GM21515 (cell line): ENCODE measurements around the gene ADAMTS9.

Source experiments
- ATAC-seq: cut with Tn5 transposase; IDR thresholded peaks from one replicate; pipeline ENCODE4 v1.9.1; 2021; ENCODE audit not compliant: unreplicated experiment

ADAMTS9 gene

DNA sequence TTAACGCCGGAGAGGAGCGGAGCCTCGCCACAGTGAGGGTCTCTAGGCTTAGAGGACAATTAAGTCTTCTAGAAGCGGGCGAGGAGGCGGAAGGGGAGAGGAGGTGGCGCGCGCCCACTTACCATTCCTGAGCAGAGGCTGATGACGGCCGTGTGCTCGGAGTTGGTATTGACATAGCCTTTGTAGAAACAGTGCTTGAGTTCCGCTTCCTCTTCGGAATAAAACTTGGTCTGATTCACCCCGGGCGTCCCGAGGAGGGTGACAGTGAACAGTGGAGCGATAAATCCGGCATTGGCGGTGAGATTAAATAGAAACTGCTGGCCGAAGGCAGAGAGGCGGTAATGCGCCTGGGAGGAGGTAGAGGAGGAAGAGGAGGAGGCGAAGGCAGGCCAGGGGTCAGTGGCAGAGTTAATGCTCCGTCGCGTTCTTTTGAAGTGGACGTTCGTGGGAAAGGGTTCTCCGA is 1.3 kb downstream of the ADAMTS9 start:
- ATAC-seq = no peak

DNA sequence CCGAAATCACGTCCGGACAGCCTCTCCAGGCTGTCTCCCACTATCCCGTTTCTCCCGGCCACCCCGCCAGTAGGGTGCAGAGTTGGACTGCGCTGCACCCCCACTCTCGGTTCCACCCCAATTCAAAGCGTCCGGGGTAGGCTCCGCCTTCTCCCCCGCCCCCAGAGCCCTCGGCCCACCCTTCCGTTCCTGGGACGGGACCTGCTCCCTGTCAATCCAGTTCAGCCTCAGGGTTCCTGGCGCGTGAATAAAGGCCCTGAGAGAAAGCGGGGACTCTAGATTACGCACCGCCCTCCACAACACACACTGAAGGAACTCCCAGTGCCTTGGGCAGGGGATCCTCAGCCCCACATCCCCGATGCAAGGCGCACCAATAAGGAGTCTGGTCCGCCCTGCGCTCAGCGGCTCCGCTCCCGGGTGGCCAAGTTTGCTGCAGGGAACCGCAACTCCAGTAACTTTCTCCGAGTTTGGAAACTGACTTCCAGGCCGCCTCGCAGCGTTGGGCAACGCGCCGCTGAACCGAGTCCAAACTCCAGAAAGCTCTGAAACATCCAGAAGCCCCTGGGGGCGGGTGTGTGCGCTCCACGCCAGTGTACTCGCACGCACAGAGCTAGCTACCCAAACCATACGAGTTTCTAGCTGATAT is 1.9 kb downstream of the ADAMTS9 start:
- ATAC-seq = no peak

DNA sequence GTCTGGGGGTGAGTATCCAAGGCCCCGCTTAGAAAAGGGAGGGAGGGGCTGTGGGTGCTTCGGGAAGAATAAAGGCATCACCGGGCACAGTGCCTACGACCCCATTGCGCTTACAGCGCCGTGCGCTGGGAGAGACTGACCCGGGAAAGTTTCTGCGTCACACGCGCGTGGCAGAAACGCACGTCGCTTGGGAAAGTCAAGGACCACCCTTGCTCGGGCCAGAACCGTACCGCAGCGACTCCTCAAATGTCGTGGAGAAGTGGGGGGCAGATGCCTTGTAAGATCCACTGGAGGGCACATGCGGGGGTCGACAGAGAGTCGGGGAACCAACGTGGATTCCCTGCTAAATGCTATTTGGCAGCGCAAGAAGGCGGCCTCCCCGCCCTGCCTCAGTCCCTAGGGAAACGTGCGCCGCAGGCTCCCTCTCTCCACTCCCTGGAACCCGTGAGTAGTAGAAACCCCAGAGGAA is 2.4 kb downstream of the ADAMTS9 start:
- no peak for ATAC-seq

DNA sequence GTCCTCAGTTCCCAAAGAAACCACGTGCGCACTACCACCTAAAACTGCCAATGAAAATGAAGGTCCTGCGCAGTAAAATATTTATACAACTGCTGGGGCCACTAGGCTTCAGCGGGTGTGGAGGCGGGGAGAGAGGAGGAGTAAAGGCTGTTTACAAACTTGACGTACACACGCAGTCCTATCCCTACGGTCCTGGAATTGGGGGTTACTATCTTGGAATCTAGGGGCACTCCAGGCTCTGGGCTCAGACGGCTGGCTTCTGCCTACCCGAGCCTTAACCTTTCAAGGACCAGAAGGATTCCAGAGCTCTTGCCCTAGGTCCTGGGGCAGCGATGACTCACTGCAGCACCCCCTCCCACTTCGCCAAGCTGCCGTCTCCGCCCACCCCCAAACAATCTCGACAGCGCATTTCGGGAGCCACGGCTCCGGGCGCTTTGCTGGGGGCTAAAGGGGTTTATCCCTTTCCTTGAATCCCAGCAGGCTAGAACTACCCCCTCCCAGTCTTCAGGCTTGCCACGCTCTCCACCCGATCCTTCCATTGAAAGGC is 3.0 kb downstream of the ADAMTS9 start:
- no peak for ATAC-seq

DNA sequence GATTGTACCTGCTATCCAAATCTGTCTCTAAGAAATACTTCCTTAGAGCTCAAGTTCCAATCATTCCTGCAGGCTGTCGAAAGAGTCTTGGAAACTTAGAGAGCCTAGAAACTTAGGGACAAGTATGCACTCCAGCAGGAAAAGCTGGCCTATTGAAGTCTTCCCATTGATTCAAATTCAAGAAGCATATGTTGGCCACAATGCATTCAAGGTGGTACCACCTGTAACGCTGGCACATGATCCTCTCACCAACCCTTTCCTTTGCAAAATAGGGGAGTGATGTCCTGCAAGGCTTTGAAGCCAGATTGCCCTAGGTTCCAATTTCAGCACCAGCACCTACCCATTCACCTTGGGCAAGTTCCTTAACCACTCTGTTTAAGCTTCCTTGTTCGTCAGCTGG is 6.0 kb downstream of the ADAMTS9 start:
- no peak for ATAC-seq

DNA sequence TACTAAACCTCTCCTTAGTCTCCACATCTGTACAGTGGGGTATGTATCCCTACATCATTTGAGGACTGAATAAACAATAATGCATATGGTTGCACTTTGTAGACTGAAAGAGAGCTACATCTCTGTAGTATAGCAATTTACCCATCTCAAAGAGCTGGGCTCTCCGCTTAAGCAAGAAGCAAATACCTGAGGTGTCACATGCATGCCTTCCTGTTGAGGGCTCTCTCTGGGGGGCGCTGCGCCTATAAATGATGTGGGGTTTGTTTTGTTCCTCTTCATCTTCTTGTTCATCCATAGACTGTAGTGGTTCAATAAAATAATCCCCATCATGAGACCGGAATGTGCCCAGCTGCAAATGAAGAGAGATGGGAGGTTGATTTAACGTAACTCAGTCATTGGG is 6.8 kb downstream of the ADAMTS9 start:
- no peak for ATAC-seq

DNA sequence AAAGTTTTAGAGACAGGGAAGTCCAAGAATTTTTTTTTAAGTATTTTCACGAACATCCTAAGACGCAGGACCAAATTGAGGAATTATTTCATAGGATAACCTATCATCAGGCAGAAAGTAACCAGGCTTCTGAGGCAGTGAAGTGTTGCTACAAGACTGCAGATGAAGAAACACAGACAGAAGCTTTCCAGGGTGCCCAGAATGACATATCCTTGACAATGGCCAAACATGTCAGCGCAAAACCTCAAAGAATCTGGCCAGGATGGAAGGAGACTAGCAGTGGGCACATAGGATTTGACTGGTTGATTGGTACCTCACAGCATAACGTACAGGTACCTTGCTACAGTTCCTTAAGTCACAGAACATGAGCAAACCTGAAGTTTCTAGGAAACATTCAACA is 7.5 kb downstream of the ADAMTS9 start:
- no peak for ATAC-seq

DNA sequence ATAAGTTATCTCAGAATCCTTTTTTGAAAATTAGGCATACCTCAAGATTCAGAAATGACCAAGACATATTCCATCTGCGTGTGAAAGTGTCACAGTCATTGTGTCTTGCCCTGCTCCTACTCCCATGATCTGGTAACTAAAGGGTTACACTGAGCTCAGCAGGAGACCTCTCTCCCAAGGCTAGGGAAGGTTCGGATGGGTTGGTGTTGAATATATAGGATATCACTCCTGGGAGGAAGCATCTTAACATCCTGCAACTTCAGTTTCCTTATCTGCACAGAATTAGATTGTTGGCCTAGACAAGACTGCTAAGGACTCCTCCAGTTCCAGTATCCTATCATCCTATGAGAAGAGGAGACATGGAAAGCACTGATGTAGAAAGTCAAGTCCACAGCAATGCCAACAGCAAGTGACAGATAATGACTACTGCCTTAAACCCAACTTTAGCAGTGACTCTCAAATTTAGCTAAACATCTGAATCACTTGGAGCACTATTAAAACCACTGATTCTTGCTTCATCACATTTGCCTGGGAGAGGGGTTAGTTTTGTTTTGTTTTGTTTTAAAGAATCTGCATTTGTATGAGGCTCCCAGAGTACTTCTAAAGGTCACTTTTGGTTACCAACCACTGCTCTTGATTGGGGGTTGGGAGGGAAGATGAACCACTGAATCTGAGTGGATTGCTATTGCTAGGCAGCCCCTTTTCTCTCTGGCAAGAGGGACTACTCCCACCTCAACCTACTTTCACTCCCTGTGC is 9.7 kb downstream of the ADAMTS9 start:
- ATAC-seq = no peak

DNA sequence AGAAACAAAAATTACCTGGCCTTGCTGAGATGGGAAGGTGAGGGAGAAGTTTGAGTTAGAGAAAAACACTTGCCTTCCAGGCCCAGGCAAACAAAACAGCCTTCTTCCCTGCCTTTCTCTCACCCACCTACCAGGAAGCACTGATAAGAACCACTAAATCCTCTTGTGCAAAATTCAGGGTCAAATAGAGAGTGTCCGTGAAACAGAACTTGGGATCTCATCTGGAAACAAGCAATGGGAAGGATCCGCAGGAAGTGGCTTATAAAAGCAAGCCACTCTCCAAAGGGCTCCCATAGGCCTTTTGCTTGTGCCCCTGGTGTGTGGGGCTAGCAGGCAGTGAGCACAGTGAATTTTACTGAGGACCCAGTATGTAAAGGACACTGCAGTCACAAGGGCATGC is 11.0 kb downstream of the ADAMTS9 start:
- no peak for ATAC-seq

DNA sequence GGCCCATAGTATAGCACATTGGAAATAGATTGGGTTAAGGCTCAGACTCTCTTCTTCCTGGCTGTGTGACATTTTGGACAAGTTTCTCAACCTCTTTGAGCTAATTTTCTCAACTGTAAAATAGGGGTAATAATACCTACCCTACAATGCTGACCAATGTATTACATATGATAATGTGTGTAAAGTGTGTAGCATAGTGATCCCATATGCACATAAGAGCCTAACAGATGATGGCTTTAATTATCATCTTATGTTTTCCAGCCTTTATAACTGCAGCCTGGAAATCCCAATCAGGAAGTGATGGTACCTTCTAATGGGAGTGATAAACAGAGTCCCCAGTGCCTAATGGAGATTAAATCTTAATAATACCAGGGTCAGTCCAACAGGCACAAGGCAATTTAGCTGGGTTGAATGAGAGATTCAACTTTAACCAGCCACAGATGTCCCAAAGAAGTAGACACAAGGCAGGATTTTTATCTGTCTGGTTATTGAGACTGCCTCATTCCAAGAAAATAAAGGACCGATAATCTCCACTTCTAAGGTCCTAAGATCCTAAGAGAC is 12.0 kb downstream of the ADAMTS9 start:
- ATAC-seq = no peak

DNA sequence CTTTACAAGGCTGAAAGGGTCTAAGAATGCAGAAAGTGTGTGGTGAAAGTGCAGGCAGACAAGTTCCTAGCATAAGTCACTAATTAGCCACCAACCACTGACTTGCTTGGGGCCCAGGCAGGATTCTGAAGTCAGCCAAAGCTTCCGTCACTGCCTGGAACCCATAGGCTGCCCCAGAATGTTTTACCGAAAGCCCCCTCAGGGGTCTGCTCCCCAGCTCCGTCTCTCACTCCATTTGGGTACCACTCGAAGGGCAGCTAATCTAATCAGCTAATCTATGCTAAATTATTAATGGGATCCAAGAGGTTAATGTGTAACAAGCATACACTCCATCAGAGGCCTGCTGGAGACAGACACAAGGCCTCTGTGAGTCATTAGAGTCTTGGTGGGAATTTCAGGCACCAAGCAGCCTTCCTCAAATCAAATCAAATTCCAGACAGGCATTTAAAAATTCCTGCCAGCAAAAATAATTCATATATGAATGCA is 13.2 kb downstream of the ADAMTS9 start:
- no peak for ATAC-seq

DNA sequence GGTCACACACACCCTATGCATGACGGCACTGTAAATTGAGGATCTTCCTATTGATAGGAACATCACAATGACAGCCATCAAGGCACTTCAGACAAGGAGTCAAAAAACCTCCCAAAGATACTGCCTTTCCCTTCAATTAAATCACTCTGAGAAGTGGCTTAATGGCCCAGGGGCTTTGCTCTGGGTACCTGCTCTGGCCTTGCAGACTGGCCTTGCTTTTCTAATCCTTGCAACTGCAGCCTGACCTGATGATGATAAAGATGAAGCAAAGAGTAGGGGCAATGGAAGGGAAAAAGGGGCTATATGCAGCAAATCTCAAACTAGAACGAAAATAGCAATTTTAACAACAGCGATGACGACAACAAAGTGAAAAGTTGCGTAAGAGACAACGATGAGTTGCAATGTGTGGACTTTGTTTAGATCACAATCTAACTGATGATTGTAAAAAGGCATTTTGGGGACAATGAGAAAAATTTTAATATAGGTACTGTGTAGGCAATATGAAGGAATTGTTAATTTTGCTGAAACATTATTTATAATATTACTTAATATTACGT is 14.6 kb downstream of the ADAMTS9 start:
- ATAC-seq = no peak

DNA sequence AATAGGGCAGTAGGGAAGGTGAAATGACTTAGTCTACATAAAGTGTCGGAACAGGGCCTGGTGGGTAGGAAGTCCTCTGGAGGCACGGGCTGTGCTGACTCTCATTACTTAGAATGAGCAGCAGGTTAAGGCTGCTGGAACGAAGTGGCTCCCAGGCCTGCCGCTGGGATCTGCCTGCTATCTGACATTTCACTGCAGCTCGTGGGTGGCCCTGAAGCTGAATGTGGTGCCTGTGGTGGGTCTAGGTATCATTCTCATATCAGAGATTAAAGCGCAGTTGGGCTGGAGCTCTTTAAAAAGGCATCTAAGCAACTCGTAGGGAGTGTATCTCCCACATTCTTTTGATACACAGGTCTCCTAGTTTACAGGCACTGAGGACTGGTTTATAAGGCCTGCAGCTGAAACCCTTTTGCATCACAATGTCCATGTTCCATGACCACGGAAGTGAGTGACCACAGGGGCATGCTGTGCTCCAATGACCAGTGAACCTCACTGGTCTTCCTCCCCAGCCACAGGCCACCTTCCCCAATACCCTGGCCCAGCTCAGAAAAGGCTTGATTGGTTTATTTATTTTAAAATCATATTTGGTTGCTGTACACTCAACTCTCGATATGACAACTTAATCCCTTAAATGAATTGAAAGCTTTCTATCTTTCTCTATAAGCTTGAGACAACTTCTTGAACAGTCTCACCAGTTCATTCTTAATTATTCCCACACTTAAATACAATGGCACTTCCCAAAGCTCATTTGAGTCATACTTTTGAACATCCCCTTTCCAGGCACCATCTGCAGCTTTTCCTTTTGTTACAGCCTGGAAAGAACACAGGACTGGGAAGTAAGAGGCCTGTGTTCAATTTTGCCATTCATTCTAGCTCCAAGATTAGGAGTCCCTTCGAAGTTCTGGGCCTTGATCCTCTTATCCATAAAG is 19.0 kb downstream of the ADAMTS9 start:
- ATAC-seq = no peak

DNA sequence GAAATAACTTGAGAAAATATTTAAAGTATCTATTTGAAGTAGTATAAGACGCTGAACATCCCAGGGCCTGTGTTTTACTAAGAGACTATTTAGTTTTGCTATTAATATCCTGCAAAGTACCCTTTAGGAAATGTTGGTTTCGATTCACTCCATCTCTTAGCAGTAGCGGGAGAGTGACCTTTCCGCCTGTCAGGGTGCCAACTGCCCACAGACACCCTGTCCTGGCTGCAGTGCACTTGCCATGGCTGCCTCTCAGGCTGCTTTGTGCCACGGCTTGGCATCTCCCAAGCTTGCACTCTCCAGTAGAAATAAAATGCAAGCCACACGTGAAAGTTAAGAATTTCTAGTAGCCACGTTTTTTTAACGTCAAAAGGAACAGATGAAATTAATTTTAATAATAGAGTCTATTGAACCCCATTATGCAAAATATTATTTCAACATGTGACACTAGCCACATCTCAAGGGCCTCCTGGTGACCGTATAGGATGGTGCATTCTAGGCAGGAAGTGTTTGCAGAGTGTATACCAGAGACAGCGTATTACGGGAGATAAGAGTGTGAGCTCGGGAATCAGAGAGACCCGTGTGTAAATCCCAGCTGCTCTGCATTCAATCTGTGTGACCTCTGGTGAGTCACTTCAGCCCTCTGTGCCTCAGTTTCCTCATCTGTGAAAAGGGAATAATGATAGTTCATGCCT is 19.8 kb downstream of the ADAMTS9 start:
- no peak for ATAC-seq

DNA sequence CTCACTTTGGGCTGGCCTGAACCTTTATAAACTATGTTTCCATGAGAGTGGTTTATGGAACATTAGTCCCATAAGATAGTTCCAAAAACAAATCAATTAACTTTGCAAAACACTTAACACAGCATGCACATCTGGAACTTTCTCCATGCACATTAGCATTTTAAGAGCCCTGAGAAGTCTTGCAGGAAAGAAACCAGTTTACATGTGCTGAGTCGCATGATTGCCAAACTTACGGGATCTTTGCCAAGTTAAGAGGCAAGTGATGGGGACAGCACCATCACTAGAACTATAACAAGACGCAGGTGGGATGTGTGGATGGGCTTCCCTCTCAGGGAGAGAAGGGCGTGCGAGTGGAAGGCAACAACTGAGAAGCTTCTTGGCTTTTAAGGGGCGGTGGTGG is 20.7 kb downstream of the ADAMTS9 start:
- ATAC-seq = no peak

DNA sequence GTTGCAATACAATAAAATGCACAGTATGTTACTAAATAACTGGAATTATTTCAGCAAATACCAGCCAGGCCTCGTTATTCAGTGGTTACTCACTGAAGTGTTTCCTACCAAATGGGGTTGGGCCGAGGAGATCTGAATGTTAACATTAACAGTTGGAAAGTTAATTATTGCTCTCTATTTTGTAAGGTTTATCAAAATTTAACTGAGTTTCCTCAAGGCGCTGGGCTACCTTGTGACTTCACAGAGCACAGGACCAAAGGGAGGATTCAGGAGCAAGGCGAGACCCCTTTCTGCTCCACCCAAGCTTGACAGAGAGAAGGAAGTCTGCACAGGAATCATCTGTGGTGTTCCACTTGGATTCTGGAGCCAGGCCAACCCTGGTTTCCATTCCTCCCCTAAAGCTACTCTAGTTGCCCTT is 21.6 kb downstream of the ADAMTS9 start:
- no peak for ATAC-seq

DNA sequence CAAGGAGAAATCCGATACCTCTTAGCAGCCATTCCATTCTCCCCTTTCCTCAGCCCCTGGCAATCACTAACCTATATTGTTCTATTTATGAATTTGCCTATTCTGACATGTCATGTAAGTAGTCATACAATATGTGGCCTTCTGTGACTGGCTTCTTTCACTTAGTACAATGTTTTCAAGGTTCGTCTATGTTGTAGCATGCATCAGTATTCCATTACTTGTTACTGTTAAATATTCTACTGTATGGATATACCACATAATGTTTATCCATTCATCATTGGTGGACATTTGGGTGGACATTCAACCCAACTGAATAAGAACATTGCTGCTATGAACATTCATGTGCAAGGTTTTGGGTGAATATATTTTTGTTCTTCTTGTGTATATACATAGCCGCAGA is 23.4 kb downstream of the ADAMTS9 start:
- no peak for ATAC-seq

DNA sequence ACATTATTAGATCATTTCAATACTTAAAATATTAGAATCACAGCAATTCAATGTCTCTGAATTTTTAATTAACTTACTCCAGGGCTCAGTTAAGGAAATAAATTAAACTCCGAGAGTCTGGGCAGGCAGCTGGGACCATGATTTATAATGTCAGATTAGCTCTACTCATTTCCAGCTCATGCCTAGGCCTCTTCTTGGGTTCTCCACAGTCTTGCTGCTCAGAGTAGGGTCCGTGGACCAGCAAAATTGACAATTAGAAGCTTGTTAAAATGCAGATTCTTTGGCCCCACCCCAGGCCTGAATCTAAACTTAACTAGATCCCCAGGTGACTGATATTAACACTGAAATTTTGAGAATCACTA is 28.2 kb downstream of the ADAMTS9 start:
- ATAC-seq = no peak

DNA sequence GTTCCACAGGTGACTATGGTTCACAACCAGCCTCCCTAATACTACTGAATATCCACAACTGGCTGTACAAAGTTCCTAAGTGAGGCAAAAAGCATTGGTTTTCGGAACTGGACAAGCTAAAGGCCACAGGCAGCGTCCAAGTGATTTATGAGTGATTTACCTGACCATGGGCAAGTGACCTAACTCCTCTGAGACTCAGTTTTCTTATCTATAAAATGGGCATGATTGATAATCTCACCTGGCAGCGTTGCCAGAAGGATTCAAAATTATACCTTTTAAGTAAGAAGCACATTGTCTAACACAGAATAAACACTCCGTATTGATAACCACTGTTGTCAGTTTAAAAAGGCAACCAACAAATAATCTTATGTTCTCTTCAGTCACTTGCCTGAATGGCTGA is 29.8 kb downstream of the ADAMTS9 start:
- ATAC-seq = no peak

DNA sequence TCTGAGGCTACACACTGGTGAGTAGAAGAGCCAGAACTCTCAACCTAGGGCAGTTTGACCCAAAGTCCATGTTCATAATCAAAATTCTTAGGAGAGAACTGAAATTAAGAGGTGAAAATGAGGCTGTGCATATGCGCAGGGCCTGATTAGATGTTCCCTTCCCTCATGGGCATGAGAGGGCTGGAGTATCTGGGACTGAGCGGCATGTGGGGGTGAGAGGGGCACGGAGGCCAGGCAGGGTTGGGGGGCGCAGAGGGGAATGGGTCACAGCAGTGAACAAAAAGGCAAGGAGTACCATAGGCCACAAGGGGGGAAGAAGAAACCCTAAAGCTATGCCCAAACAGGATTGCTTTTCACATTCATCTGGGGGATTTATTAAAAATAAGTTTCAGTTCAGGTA is 31.3 kb downstream of the ADAMTS9 start:
- ATAC-seq = no peak
